IPS-20b (cell line): Measurements from ENCODE around the gene DIAPH3.

Experiments used
- H3K27ac ChIP-seq: one replicate; pipeline ENCODE4 v1.5.1; 2013; ENCODE audit warnings: low read length
- H3K27me3 ChIP-seq: 2 replicates; pipeline ENCODE4 v1.6.1; 2013; ENCODE audit warnings: mild to moderate bottlenecking, low read length, inconsistent platforms; ENCODE audit not compliant: insufficient read depth
- H3K36me3 ChIP-seq: 2 replicates; pipeline ENCODE4 v1.6.1; 2013; ENCODE audit warnings: low read depth, mild to moderate bottlenecking, inconsistent platforms, low read length, moderate library complexity; ENCODE audit not compliant: insufficient read depth
- H3K4me1 ChIP-seq: 2 replicates; pipeline ENCODE4 v1.6.1; 2013; ENCODE audit warnings: mild to moderate bottlenecking, control low read depth, inconsistent platforms, low read length, moderate library complexity; ENCODE audit not compliant: insufficient read depth
- H3K4me3 ChIP-seq: 2 replicates; pipeline ENCODE4 v1.5.1; 2013; ENCODE audit warnings: mild to moderate bottlenecking, low read length, inconsistent platforms
- H3K9ac ChIP-seq: 2 replicates; pipeline ENCODE4 v1.6.1; 2013; ENCODE audit warnings: low read depth, mild to moderate bottlenecking, inconsistent platforms, low read length, moderate library complexity
- H3K9me3 ChIP-seq: 2 replicates; pipeline ENCODE4 v1.6.1; 2013; ENCODE audit warnings: mild to moderate bottlenecking, low read depth, low read length, inconsistent platforms; ENCODE audit not compliant: insufficient read depth

Gene DIAPH3

DNA sequence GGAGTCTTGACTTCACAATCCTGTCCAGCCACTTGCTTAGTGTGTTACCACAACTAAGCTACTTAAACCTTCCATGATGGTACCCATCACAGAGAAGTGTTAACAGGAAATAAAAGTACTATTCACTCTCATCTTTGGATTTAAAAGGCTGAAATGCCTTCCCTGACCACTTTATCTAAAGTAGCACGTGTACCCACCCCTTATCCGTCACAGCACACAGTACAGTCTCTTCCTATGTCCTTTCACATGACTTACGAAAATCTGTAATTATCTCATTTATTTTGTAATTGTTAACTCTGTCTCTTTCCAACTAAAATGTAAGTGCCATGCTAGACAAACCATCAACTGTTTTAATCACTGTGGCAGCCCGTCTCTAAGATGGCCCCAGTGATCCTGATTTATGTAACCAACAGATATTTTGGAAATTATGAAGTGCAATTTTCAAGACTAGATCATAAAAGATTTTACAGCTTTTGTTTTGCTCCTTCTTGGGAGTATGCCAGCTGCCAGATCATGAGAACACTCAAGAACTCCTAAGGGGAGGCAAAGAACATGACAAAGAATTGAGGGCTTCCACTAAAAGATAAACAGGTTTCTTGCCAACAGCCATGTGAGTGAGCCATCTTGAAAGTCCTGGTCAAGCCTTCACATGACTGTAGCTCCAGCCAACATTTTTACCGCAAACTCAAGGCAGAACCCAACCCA is 44.9 kb downstream of the DIAPH3 start:
- H3K27ac ChIP-seq: no peak overlapping the region
- H3K9ac ChIP-seq: no peak overlapping the region
- no peaks in the 10 kb centered on the region for H3K4me1 ChIP-seq
- H3K36me3 ChIP-seq: peaks cover 4% of the 10 kb centered on the region
- no peaks in the 10 kb centered on the region for H3K27me3 ChIP-seq
- H3K4me3 ChIP-seq: no peak overlapping the region
- H3K9me3 ChIP-seq: peaks cover 2% of the 10 kb centered on the region; the same call in 1 of the 2 replicates

DNA sequence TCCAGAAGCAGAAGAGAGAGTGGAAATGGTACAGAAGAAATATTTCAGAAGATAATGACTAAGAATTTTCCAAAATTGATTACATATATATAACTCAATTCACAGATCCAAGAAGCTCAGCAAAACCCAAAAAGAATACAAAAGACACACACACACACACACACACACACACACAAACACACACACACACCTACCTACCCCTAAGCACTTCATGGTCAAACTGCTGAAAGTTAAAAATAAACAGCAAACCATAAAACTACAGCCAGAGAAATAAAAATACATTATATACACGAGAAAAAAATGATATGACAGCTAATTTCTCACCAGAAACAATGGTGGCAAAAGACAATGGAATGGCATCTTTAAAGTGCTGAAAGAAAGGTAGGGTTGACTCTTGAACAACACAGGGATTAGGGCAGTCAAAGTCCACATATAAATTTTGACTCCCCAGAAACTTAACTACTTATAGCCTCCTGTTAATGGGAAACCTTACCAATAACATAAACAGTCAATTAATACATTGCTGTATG is 49.2 kb downstream of the DIAPH3 start:
- Histone ChIP-seq H3K9me3 (peaks cover 2% of the 10 kb centered on the region; the same call in 1 of the 2 replicates), H3K4me3 (no peak overlapping the region), H3K36me3 (peaks cover 27% of the 10 kb centered on the region)

DNA sequence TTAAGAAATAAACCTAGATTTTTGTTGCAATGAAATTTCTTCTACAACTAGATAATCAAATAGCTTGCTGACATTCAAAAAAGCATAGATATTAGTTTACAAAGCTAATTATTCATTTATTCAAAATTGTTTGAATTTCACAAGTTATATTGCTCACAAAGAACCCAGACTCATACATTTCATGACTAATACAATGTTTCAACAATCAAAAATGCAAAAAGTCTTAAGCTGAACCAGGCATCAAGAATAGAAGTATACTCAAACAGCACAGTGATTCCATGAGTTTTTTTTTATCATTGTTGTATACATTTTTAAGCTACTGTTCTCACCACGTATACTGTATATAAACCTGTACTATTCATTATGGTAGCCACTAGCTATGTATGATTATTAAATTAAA is 51.0 kb downstream of the DIAPH3 start:
- H3K9ac ChIP-seq: no peak overlapping the region
- H3K4me1 ChIP-seq: no peaks in the 10 kb centered on the region
- H3K9me3 ChIP-seq: peaks cover 2% of the 10 kb centered on the region; the same call in 1 of the 2 replicates
- no peaks in the 10 kb centered on the region for H3K27me3 ChIP-seq
- peaks cover 39% of the 10 kb centered on the region for H3K36me3 ChIP-seq
- H3K27ac ChIP-seq: no peak overlapping the region
- H3K4me3 ChIP-seq: no peak overlapping the region

More for the DNA sequence above, 49.2 kb downstream of the DIAPH3 start:
- no peak overlapping the region for H3K9ac ChIP-seq
- no peaks in the 10 kb centered on the region for H3K27me3 ChIP-seq
- H3K4me1 ChIP-seq: no peaks in the 10 kb centered on the region
- H3K27ac ChIP-seq: no peak overlapping the region

DNA sequence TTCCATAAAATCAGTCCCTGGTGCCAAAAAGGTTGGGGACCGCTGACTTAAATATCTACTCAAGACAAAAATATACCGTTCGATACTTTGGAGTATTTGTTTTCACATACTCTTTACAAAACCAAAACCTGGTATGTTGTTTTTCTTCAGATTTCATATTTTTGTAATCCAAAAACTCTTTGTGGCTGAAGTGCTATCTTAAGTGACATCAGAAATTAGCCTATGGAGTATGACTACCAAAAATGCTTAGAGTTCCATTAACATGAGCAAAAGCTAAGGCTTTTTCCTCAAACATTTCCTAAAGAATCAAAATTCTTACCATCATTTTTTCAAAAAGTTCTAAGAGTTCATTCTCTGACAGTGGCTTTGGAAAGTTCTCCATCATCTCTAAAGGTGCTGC is 52.0 kb downstream of the DIAPH3 start:
- peaks cover 39% of the 10 kb centered on the region for H3K36me3 ChIP-seq
- H3K4me1 ChIP-seq: no peaks in the 10 kb centered on the region
- no peaks in the 10 kb centered on the region for H3K27me3 ChIP-seq
- H3K9me3 ChIP-seq: peaks cover 2% of the 10 kb centered on the region; the same call in 1 of the 2 replicates
- H3K4me3 ChIP-seq: no peak overlapping the region
- H3K27ac ChIP-seq: no peak overlapping the region
- no peak overlapping the region for H3K9ac ChIP-seq

DNA sequence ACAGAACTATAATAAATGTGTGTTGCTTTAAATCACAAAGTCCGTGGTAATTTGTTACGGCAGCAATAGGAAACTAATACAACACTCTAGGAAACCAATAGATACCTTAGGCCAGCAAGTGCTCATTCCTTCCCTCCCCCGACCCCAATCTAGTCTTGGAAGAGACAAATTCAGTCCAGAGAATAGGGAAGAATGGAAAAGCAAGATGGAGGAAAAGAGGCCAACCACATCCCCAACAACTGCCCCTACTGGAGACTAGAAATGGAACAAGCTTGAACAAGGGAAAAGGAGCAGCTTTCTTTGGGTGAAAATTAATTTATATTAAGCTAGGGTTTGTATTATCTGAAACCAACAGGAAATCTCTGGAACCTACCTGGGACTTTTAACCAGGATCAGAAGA is 54.4 kb downstream of the DIAPH3 start:
- Histone ChIP-seq H3K27me3 (no peaks in the 10 kb centered on the region), H3K9ac (no peak overlapping the region), H3K4me3 (no peak overlapping the region), H3K9me3 (no peaks in the 10 kb centered on the region; the same call in 1 of the 2 replicates), H3K4me1 (no peaks in the 10 kb centered on the region), H3K36me3 (peaks cover 36% of the 10 kb centered on the region), H3K27ac (no peak overlapping the region)

DNA sequence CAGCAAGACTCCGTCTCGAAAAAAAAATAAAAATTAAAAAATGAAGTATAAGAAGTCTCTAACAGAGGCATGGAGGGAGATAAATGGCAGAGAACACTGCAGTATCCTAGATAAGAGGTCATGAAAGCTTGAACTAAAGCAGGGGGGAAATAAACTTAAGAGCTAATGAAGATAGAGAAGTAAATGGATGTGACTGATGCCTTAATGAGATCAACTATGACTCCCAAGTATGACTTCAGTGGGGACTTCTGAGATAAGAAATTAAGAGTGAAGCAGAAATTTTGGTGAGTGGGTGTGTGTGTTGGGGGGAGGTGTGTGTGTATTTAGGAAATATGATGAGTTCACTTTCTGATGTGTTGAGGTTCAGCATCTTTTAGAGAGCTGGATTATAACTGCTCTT is 55.1 kb downstream of the DIAPH3 start:
- Histone ChIP-seq H3K9ac (no peak overlapping the region), H3K27ac (no peak overlapping the region), H3K36me3 (peaks cover 36% of the 10 kb centered on the region), H3K4me3 (no peak overlapping the region), H3K27me3 (no peaks in the 10 kb centered on the region), H3K4me1 (no peaks in the 10 kb centered on the region), H3K9me3 (no peaks in the 10 kb centered on the region)

DNA sequence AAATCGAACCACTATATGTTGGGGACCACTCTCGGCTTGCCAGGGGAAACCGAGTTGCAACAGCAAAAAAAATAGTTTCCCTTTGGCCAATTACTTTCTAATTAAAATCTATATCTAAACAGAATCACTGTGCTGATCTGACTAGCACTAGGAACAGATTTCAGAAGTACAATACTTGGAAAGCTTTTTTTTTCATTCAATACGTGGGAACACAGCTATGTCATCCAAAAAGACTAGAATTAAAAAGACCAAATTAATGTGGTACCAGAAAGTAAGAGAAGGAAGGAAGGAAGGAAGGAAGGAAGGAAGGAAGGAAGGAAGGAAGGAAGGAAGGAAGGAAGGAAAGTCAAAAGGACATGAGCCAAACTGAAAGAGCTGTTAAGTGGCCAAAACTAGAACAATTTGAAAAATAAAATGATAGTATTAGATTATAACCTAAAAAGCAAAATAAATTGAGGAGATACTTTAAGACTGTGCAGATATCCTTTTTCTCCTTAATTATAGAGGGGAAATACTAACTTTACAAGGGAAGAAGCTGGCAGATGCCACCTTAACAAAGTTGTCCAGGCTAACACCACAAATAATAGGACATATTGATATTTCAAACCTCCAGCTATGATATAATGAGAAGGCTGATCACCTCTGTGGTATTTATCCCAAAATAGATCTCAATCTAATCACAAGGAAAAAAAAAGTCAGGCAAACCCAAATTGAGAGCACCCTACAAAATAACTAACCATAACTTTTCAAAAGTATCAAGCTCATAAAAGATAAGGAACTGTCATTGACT is 63.9 kb downstream of the DIAPH3 start:
- Histone ChIP-seq H3K36me3 (0 out of 2 replicates have a peak, but pooled peaks cover 3% of the 10 kb centered on the region), H3K9ac (no peak overlapping the region), H3K27ac (no peak overlapping the region), H3K4me1 (no peaks in the 10 kb centered on the region; the same call in none of the 2 replicates), H3K9me3 (no peaks in the 10 kb centered on the region), H3K27me3 (no peaks in the 10 kb centered on the region), H3K4me3 (no peak overlapping the region)

DNA sequence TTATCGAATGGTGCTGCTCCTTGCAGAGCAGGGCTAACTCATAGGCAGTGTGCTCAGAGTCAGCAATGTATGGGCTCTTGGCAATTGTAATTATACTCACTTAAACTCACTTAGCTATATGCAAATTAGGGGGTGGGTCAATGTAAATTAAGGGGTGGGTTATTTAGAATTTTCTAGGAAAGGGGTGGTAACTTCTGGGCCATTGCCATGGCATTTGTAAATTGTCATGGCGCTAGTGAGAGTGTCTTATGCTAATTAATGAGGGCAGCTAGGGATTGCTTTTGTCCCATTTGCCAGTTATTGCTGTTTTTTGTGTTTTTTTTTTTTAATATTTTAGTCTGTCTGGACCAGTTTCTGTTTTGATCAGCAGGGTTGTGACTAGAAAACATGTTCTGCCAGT is 68.4 kb downstream of the DIAPH3 start:
- Histone ChIP-seq H3K9me3 (no peaks in the 10 kb centered on the region), H3K9ac (no peak overlapping the region), H3K27me3 (no peaks in the 10 kb centered on the region), H3K27ac (no peak overlapping the region), H3K4me1 (no peaks in the 10 kb centered on the region; the same call in 1 of the 2 replicates), H3K4me3 (no peak overlapping the region), H3K36me3 (peaks cover 10% of the 10 kb centered on the region; the same call in 1 of the 2 replicates)

DNA sequence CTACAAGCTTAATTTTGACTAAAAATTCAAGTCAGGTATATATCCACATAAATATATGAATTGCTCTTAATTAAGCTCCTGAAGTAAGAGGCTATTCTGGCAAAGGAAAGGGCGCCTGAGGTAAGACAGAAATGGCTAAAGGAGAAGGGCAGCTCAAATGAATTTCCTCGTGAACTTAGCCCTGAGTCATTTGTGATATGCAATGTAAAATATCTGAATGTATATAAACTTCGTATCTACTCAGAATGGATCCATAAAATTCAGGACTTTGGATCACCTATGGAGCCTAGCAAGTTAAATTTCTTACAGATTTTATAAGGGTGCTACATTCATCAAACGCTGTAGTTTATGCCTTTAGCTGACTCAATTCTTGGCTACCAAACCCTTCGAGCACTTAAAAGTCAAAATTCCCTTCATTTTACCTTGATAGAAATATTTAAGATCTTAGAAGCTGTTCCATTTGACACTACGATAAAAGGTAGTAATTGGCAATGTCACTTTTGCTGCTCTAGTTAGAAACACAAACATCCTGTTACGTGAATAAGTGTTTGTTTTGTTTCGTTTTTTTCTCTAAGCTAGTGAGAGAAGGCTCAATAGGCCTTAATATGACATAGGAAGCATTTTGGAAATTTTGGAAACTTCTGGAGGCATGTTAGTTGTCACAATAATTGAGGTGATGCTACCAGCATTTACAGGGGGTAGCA is 69.2 kb downstream of the DIAPH3 start:
- Histone ChIP-seq H3K4me1 (no peaks in the 10 kb centered on the region; the same call in 1 of the 2 replicates), H3K36me3 (peaks cover 10% of the 10 kb centered on the region; the same call in 1 of the 2 replicates), H3K9ac (no peak overlapping the region), H3K4me3 (no peak overlapping the region), H3K27me3 (no peaks in the 10 kb centered on the region), H3K9me3 (no peaks in the 10 kb centered on the region), H3K27ac (no peak overlapping the region)

DNA sequence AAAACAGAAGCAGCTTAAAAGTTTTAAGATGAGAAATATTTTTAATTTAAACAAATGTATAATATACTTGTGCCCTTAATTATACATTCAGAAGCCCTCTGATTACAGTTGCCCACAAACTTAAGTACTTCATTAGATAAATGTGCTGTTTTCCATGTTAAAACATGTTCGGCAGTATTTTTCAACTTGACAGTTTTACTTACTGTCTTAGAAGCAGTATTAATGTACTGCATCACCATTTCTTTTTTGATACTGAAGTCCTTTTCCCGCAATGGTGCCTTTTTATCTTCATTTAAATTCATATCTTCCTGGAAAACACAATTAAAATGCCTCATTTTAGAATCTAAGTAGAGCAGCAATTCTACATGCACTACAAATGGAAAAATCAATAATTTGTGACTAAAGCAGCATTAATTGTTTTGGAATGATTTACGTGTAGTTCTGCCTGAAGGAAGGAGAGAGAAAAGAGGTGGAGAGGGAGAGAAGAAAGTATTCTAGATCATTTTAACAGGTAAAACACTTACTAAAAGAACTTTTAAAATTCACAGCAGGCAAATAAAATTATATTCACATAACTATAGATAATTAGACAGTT is 70.2 kb downstream of the DIAPH3 start:
- Histone ChIP-seq H3K4me1 (no peaks in the 10 kb centered on the region; the same call in 1 of the 2 replicates), H3K27ac (no peak overlapping the region)

DNA sequence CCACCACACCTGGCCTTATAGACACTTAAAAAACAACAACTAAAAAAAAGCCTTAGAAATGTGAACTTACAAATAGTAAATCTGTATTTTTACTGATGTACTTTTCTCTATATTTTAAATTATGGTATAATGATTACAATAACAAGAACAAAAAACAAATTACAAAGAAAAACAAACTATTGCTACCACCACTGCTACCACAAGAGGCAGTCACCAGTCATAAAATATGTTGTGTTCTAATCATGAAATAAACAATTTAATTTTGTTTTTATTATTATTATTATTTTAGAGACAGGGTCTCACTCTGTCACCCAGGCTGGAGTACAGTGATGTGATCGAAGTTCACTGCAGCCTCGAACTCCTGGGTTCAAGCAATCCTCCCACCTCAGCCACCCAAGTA is 72.2 kb downstream of the DIAPH3 start:
- H3K27ac ChIP-seq: no peak overlapping the region
- no peak overlapping the region for H3K9ac ChIP-seq
- H3K9me3 ChIP-seq: no peaks in the 10 kb centered on the region
- H3K4me1 ChIP-seq: no peaks in the 10 kb centered on the region; the same call in 1 of the 2 replicates
- H3K36me3 ChIP-seq: peaks cover 10% of the 10 kb centered on the region; the same call in 1 of the 2 replicates
- no peak overlapping the region for H3K4me3 ChIP-seq
- H3K27me3 ChIP-seq: no peaks in the 10 kb centered on the region

More for the DNA sequence above, 70.2 kb downstream of the DIAPH3 start:
- Histone ChIP-seq H3K36me3 (peaks cover 10% of the 10 kb centered on the region; the same call in 1 of the 2 replicates), H3K9me3 (no peaks in the 10 kb centered on the region), H3K4me3 (no peak overlapping the region), H3K9ac (no peak overlapping the region), H3K27me3 (no peaks in the 10 kb centered on the region)
